Measurements from ENCODE around the gene GABBR2.
A peak's percentile ranks its signal among the peaks of the same experiment; 100 is the strongest.

The GABBR2 gene

GRCh38 chr9:98391867-98392266, 316.9 kb downstream of the GABBR2 start:
- no peak for DNase-seq

GRCh38 chr9:98391406-98391805, 317.3 kb downstream of the GABBR2 start:
- no peak for DNase-seq

GRCh38 chr9:98385751-98386150, 323.0 kb downstream of the GABBR2 start:
- no peak for DNase-seq

DNA sequence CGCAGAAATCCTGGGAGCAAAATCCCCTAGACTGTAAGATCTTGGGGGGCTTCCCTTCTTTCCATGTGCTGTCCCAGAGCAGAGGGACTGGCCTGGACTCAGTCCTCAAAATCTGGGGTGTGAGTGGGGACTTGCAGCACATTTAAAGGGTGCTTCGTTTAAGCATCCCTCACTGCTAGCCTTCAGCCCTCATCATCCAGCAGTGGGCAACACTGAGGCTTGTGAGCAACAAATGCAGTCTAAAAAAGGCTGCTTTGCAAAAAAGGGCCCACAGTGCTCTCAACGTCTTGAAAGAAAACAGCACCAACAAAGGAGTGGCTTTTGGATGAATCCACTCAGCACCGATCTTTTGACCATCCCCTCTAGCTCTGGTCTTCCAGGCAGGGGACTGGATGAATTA, 325.0 kb downstream of the GABBR2 start:
- no peak for DNase-seq

GRCh38 chr9:98381311-98382103, 327.2 kb downstream of the GABBR2 start:
- no peak for DNase-seq

DNA sequence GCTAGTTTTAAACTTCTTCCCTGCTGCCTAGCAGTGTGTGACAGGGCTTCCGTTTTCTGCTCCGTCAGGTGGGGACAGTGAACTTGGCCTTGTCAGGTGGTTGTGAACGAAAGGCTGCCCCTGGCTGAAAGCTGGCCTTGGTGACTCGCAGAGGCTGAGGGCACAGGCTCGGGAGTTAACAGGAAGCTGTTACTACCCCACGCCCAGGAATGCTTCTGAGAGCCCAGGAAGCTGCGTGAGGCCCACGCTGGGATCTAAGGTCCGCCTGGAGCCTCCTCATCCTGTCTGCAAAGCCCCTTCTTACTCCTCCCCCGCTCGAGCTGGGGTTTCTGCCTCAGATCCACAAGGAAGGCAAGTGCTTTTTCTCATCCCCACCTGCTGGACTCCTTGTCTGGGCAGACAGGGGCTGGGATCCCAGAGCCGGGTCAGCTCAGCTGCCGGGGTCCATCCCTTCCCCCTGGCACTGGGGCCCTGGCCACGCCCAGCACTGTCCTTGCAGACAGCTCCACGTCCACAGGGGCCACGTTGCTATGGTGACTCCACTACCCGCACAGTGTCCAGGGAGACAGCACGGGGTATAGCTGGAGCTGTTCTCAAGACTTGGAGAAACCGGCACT, 328.6 kb downstream of the GABBR2 start:
- DNase-seq, result peak; percentile 55

GRCh38 chr9:98379572-98379971, 329.2 kb downstream of the GABBR2 start:
- DNase-seq, result no peak

- DNase-seq, result peak; percentile 25
Observed at GRCh38 chr9:98378794-98379193, 329.9 kb downstream of the GABBR2 start.

GRCh38 chr9:98378206-98378780, 330.4 kb downstream of the GABBR2 start:
- peak; percentile 64 for DNase-seq

GRCh38 chr9:98375138-98375726, 333.5 kb downstream of the GABBR2 start:
- DNase-seq, result peak; percentile 92

- DNase-seq, result peak; percentile 83
Observed at GRCh38 chr9:98374385-98375051, 334.2 kb downstream of the GABBR2 start.

GRCh38 chr9:98373609-98374008, 335.1 kb downstream of the GABBR2 start:
- DNase-seq, result peak; percentile 55

GRCh38 chr9:98372077-98372836, 336.5 kb downstream of the GABBR2 start:
- no peak for DNase-seq

DNA sequence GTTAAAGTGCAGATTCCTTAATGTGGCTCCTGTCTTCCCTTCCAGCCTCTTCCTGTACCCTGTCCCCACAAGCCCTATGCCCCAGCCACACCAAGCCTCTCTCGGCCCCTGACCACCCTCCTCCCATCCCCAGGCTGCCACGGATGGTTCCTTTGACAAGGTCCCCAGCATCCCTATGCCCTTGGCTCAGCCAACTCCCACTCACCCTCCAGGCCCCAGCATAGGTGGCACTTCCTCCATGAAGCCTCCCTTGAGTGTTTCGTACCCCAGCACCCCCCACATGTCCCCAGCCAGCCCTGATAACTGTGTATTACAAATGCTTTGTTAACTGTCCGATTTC, 337.8 kb downstream of the GABBR2 start:
- DNase-seq, result no peak

DNA sequence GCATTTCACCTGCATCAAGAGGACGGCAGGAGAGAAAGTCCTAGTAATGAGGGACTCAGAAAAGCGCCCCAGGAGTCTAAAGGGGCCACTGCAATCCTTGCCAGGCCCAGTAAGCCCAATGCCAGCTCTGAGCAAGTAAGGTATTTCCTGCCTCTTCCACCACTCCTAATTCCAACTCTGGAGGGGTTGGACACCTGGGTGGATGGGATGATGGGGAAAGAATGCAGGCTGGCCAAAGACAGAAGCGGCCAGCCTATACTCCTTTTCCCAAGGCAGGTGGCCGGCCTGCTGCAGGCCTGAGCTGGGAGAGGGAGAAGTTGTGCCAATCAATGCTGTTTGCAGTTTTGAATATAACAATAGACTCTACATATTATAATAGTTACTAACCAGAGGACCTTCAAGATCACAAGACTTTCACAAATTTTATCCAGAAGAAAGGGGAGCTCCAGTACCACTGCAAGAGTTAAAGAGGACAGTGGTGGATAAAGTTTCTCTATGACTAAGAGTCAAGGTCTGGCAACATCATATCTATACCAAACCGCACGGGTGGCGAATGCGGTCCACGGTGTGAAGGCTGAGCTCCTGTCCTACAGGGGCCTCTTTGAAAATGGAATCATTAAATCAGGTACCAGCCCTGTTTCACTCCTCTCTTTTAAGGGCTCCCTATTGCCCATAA, 338.3 kb downstream of the GABBR2 start:
- DNase-seq, result no peak

DNA sequence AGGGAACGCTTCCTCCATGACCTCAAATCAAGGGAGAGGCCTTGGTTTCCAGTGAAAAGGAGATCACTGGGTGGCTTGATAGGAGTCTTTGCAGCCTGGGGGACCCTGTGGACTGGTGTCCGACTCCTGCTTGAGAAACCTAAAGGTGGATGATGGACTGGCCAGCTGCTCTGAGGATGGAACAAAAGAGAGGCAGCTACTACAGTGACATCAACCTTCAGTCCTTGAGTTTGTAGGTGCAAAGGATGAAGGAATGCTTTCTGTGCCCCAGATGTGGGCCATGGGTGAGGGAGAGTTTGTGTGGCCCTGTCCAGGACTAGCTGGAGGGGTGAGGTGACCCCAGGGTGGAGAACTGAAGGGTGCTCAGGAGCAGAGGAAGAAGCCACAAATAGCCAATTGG, 338.8 kb downstream of the GABBR2 start:
- no peak for DNase-seq

DNA sequence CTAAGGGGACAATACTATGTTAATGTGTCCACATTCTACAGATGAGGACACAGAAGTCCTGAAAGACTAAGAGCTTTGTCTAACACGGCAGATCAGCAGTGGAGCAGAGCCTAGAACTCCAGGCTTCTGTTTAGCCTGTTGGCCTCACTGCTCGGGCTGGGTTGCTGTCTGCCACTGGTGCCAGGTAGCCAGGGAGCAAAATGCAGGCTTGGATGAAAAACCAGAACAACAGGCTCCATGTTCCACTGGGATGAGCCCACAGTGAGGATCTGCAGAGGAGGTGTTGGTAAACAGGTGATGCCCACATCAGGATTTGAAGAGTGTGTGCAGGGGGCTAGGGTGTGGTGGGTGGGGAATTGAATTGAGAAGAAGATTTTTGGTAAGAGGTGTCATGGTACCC, 339.3 kb downstream of the GABBR2 start:
- DNase-seq, result no peak

DNA sequence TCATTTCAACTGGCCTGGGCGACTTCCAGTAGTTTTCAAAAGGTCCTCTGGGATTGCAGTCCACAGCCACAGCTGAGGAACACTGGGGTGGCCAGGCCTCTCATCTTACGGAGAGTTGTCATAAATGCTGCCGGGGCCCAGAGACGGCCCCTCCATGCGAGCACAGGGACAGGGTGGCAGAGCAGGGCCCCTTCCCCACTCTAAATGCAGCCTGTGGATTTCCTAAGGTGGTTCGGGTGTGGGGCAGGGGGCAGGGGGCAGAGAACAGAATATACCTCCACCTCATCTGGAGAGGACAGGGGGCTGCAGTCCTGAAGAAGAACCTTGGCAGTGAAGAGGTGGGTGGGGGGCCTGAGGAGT, 339.7 kb downstream of the GABBR2 start:
- no peak for DNase-seq

DNA sequence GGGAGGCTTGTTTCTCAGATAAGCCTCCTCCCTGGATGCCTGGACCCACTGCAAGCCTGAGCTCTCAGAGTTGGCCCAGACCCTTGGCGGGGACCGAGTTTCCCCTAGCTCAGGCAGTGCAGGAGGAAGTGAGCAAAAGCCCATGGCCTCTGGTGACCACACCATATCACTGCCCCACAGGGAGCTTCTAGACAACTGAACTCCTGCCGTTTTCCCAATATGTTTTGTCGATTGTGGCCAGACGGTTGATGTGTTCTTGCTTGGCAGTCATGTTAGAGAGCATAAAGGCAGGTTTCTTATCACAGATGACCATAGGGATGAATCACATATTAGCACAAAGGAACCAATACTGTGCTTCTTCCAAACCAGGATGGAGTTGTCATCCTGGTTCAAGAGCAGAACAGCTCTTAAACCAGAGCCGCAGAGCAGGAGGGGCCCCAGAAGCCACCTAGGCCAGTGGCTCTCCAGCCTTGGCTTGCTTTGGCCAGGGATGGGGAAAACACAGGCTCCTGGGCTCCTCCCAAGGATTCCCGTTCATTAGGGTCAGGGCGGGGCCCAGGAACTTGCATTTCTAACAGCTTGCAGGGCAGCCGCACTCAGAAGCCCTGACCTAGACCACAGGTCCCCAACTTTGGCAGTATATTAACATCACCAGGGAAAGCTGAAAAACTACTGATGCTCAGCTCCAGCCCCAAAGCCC, 340.2 kb downstream of the GABBR2 start:
- DNase-seq, result no peak

- DNase-seq, result no peak
Observed at GRCh38 chr9:98367923-98368322, 340.8 kb downstream of the GABBR2 start.

DNA sequence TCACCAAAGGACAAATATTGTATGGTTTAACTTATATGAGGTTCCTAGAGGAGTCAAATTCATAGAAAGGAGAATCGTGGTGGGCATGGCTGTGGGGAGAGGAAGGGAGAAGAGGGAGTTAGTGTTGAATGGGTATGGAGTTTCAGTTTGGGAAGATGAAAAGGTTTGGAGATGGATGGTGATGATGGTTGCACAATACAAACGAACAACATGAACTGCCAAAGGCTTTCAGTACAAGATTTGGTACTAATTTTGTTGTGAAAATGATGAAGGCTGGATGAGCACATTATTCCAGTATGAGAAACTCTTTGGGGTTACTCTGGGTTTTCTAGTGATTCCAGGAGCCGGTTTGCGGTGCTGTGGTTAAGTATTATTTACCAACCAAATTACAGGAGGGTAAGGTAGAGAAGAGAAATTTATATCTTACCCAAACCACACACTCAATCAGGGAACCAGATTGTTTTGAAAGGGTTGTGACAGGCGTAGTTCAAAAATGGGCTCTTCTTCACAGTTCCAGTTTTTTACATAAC, 341.3 kb downstream of the GABBR2 start:
- DNase-seq, result no peak
